Frontal cortex (tissue), 4 donors: ENCODE measurements around the gene BCL11B. TPM values are rescaled to one million over a fixed set of nuclear protein-coding genes. Genes with fewer than 3 reads are reported as not detected.

ENCODE experiments used
- DNase-seq, 2 donors: peaks; one replicate each; pipeline ENCODE4 v3.0.0; 2012; ENCODE audit warnings: low spot score in 2 of 2
- FAIRE-seq: peaks from 2 replicates; lab custom pipeline; 2012; peaks lifted over from hg19 to GRCh38; lab: Jason Lieb, UNC
- total RNA-seq: library from RNA; depleted of rRNA; stranded (reverse); fragments of >200 nt; gene quantifications from one replicate; pipeline ENCODE4 v1.2.3, GENCODE V29; 2014
- donor health status: control.
- donor health status: control.
- donor health status: control.

Gene BCL11B
- total RNA-seq, 1 donor from 2014 or later = 58.3 TPM

DNA sequence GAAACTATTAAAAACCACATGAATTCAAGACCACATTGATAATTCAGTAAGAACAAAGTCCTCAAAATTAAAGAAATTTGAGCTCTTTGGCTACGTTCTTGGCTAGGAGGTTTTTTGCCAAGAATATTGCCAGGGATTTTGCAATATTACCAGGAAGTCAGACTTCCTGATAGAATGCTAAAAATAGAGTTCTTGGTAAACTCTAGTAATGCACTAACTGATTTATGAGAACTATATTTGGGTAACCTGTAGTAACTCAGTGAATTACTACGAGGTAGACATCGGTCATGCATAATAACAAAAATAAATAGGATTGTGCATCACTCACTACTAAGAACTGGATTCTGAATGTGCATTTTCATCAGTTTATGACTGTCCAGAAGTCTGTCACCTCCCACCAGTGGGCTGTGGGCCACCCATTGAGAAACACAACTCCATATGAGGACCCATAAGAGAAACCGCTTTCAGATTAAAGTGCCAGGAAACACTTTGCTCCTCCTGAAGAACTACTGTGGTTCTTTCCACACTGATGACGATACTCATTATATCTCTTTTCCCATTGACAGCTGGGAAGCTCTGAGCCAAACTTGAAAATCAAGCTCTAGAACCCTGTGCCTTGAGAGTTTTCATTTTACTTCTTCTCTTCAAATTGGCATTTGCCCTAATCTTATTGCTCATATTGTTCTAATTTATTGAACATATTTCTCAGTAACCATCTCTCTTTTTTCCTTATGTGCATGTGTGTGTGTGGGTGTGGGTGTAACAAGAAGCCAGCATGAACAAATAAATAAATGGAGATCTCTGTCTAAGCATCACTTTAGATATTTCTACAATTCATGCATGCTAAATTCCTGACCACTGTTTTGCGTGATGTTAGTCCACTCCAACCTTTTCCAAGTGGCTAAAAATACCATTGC is 116.6 kb downstream of the BCL11B start:
- DNase-seq = no peak
- FAIRE-seq = no peak

DNA sequence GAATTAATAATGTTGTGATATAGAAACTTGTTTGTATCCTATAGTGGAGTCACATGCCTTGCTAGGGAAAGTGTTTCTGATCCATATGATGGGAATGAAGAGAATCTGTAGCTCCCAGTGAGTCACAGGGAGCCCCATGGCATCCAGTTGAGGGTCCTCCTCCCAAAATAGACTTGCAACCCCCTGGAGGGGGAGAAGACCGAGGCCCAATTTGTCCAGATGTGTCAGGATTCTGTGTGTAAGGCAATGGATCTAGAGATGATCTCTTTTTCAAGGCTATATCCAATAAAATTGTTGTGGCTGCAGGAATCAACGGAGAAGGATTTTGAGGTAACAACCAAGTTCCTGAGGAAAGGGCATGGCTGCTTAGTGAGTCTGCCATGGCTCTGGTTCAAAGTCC is 121.8 kb downstream of the BCL11B start:
- DNase-seq = no peak
- FAIRE-seq = no peak

DNA sequence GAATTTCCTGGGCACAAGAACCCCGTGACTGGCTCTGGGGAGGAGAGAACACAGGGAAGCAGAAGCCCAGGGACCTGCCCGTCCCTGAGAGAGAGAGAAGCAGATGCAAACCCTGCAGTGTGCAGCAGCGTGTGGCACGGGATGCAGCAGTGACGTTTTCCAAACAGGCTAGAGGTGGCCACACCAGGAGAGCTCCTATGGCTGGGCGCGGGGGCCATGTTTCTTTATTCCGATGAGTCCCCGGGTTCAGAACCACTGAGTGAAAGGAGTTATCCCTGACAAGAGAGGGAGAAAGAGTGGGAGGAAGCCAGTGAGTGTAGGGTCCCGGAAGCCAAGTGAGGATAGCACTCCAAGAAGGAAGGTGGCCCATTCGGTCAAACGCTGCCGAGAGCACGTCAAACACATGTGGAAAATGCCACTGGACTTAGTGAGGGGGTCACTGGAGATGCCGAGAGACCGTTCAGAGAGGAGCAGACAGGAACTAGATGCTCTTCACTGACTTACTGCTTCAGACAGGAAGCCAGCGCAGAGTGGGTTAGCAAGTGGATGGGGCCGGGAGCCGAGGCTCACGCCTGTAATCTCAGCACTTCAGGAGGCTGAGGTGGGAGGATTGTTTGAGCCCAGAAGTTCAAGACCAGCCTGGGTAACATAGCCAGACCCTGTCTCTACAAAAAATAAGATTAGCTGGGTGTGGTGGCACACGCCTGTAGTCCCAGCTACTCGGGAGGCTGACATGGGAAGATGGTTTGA is 123.0 kb downstream of the BCL11B start:
- no peak for DNase-seq
- FAIRE-seq = no peak

DNA sequence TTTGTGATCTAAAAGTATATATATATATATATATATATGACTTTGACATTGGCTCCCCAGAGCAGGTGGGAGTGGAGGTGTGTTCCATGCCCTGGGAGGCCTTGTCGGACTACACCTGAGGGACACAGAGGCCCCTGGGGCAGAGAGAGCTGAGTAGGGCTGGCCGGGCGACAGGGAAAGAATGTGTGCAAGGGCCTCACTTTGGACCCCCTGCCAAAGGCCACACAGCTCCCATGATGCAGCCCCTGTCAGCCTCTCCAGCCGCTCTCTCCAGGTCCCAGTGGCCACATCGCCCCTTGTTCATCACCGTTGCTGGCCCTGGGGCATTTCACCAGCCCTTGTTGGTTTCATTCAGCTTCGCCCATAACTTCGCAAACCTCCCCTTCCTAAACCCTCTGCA is 123.9 kb downstream of the BCL11B start:
- FAIRE-seq (no peak), DNase-seq (no peak)

DNA sequence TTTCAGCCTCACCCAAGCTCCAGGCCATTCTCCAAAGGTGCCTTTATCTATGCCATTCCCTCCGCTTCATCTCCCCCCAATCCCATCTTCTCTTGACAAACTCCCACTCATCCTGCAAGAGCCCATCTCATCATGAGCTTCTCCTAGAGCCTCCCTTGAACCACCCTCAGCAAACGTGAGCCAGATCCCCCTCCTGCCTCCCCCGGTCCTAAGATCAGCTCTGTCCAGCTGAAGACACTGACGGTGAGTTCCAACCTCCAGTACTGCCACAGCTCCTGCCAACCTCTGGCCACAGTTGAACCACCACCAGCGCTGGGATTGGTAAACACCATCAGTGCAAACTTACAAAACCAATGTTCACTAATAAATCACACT is 124.6 kb downstream of the BCL11B start:
- no peak for DNase-seq
- FAIRE-seq = no peak

DNA sequence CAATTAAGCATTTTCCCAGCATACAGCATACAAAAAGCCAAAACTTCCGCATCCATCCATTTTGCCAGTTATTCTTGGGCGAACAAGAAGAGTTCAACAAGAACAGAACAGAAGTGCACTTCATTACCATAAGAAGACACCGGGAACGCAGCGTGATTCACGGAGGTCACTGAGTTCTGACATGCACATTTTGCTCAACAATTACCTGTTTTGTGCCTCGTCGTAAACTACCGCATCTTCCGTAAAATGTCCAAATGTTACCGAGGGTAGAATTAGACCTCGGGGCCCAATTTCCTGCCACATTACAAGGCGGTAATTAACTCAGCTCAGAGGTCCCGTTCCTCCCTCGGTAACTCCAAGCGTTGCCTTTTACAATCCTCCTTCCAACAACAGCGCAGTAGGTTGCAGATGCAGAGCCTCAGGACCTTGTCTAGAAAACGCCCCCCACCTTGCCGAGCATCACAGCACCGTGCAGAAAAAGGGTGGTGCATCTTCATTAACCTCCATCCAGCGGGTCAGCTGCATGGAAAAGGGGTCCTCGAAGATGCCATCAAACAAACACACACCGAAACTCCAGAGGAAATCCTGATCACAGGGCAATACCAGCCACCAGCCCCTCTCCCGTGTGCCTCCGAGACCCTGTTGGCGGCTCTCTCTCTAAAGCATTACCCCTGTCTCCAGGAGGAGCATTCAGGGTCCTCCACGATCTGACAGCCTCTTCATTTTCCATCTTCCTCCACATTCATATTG is 125.2 kb downstream of the BCL11B start:
- no peak for FAIRE-seq
- no peak for DNase-seq

DNA sequence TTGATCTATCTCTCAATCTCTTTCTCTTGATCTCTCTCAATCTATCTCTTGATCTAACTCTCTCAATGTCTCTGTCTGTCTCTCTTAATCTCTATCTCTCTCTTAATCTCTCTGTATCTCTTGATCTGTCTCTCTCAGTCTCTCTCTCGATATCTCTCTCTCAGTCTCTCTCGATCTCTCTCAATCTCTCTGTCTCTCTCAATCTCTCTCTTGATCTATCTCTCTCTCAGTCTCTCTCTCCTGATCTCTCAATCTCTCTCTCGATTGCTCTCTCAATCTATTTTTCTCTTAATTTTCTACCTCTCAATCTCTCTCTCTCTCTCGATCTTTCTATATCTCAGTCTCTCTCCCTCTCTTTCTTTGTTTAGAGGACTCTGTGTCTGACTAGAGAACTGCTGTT is 126.7 kb downstream of the BCL11B start:
- DNase-seq (no peak), FAIRE-seq (no peak)

DNA sequence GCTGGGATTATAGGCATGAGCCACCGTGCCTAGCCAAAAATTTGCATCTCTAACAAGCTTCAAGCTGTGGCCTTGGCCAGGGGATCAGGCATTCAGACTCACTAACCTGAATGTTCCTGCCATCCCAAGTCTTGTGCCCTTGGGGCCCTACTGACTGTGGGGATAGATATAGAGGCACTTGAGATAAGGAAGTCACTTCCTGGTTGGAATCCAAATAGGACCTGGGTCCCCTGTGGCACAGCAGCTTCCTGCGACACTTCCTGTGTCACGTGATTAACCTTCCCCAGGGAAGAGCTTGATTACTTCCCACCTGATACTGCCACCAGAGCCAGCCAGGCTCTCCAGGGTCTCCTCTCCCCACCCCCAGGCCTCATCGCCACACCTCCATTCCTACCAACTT is 128.2 kb downstream of the BCL11B start:
- DNase-seq (no peak), FAIRE-seq (no peak)

DNA sequence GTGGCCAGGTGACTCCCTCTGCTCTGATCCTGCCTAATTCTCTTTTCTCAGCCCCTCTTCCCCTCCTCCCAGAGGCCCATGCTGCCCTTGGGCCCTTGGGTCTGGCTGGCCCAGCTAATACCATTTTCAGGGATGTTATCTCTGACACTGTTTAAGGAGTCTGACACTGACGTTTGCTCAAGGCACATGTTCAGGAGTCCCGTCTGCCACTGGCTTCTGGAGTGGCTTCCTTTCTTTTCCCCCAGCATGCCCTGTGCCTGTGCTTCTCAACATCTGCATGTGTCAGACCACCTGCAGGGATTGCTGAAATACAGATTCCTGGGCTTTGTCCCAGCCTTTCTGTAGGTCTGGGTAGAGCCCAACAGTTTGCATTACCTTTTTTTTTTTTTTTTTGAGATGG is 128.9 kb downstream of the BCL11B start:
- no peak for DNase-seq

DNA sequence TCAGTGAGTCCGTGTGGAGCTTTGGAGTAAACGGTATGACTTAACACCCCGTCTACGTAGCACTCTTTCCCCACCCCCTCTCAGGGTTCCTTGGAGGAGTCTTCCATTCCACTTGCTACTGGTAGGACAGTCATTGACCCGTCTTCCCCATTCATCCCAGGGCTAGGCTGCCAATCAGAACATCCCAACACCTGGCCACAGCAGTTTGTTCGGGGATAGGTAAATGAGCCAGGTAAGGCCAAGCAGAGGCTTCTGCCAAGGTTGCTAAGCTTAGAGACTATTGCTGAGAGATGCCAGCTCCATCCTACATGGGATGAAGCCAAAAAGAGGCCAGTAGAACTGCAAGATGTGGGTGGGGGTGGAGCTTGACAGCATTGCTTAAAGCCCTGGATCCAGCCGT is 130.8 kb downstream of the BCL11B start:
- DNase-seq = no peak
- no peak for FAIRE-seq

More for the DNA sequence above, 128.9 kb downstream of the BCL11B start:
- no peak for FAIRE-seq

DNA sequence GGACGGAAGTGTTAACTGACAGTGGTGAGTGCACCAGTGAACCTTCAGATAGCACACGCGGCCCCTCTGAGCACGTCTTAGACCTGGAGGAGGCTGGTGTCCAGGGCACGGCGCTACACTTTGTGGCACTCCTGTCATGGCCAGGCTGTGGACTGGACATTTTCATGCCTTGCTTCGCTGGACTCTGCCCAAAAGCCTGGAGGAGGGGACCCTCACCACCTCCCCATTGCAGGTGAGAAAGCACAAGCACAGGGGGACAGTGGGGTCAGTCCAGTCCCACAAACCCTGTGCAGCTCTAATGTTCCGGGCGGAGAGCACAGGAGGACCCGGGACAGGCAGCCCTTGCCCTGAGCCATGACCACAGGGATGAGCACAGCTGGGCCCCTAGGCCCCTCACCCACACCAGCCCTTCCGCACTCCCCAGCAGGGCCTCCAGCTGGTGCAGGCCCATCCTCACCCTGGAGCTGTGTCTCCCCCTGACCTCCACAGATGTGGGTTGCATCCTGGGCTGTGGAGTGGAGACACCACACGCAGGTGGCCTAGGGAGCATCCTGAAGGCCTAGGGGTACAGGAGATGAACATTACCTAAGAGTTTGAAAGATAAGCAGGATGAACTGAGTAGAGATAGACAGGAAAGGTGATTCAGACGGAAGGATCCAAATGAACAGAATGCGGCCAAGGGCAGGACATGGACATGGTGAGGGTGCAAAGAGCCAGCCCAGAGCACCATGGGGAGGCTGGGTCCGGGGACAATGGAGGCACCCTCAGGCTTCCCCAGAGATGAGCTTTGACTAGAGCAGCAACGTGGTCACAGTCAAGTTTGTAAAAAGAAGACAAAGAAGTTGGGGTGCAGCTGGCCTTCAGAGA is 132.8 kb downstream of the BCL11B start:
- DNase-seq = no peak
- FAIRE-seq = no peak

DNA sequence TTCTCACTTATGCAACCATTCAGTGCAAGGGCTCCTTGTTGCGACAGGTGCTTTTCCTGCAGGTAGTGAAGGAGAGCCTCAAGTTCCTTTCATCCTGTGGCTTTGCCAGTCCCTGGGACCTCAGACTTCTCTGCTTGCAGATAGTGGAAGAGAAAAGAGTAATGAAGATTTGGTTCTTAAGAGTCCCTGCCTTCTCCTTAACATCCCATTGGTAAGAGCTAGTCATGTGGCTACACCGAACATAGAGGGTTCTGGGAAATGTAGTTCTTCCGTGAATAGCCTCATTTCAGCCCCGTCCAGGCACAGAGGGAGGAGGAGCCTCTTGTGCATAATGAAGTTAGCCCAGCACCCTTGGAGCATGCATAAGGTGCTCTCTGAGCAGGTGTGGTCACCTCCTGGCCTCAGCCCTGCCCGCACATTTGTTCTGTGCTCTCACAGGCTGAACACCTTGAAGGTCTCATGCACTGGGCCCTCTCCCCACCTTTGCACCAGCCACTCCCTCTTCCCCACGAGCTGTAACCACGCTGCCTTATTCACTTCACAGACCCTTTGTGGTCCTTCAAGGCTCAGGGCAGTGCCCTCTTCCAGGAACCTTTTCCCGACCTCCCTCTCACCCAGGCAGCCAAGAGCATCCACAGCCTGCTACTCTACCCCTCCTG is 134.0 kb downstream of the BCL11B start:
- no peak for FAIRE-seq
- no peak for DNase-seq

DNA sequence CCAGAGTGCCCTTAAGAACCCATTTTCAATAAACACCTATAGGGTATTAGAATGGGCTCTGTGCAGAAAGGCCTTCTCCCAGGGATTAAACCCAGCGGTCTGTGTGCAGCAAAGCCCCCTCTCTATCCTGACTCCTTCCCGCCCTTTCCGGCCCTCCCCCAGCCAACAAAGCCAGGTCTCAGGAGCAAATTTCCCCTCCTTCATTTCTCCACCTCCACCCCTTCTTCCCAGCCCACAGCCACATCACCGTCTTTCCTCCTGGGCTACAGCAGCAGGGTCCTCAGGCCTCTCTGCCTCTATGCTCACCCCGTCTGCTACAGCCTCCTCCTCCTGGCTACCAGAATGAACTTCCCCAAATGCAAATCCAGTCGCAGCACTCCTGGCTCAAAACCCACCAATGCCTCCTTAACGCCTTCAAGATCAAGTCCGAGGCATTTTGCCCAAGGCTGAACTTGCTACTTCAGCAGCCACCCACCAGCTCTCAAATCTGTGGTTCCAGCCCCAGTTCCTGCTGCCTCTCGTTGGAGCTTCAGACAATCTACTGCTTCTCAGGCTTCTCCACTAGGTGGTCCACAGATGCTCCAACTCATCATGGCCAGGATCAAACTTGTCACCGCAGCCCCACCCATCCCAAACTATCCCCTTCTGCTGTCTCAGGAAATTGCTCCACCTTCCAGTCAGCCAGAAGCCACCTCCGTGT is 134.8 kb downstream of the BCL11B start:
- DNase-seq (no peak), FAIRE-seq (no peak)

DNA sequence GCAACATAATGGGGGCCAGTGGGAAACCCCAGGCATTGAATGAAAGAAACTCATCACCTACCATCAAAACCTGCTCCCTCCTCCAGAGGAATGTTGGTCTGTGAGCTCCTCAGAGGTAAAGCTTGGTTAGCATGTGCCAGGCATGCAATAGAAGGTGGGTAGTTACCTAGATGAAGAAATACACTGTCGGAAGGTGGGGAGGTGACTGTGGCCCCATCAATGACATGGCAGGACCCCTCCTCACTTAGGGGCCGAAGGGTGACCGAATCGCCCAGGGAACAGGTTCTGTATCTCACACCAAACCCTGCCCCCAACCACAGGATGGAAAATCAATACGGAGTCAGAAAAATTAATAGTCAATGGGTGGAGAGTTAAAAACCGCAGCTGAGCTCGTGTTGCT is 135.6 kb downstream of the BCL11B start:
- FAIRE-seq (no peak), DNase-seq (no peak)

DNA sequence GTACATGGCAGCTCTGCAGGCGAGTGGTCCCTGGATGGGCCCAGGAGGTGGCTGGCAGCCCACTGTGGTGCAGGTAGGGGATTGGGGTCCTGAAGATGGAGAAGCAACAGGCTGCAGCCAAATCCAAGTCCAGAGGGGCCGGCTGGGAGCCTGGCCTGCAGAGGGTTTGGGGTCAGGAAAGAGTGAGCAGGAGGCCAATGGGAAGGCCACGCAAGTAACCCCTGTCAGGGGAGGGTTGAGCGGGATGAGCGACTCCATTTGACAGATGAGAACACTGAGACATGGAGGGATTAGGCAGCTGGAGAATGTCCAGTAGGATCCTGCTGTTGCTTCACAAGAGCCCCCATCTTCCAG is 136.0 kb downstream of the BCL11B start:
- FAIRE-seq (no peak), DNase-seq (no peak)

DNA sequence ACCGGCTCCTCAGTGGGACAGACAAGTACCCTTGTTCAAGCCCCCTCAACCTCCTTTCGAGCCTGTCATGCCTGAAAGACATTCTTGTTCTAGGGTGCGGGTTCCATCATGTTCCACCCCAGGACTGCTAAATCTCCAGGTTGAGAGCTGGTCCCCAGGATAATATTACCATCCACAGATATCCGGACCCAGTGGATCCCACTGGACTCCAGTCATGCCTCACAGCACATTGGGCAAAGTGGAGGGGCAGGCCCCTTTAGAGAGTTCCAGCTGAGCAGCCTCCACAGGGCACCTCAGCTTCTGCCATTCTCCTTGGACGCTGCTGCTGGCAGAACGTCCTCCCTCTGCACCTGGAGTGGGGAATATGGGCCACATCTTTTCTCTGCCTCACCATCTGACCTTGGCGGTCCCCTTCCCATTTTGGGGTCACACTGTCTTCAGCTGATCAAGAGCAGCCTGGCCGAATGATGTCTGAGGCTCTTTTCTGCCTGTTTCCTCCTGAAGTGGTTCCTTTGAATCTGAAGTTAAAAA is 137.4 kb downstream of the BCL11B start:
- DNase-seq (no peak), FAIRE-seq (no peak)

DNA sequence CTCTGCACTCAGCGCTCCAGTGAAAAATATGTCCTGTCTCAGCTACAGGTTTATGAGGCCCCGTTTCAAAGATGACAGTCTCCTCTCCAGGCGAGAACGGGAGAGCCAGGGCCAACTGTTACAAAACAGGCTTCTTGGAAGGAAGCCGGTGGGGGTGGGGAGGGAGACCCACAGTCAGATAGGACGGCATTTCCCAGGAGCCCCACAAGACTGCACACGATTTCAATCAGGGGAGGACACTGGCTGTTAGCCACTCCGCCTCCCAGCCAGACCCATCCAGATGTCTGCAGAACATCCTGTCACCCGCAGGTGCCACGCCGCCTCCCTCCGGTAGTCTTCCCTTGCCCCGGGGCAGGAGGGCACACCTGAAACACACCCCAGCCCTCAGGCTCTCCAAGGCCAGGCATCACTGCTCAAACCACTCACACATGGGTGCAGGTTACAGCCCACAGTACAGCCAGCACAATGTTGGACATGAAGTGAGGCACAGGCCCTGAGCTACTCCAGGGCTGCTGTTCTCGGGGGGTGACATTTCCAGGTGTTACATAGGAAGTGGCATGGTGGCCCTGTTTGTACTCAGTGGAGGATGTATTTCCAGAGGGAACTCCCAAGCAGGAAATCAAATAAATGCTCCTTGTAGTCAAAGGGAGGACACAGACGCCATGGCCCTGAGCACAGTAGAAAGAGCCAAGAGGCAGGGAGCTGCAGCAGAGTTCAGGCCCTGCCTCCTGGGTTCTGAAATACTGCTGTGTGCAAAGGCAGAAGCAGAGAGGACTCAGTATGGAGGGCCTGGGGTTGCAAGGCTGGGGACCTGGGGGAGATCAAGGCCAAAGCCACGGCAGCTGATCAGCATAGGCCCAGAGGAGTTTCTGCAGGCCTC is 138.1 kb downstream of the BCL11B start:
- FAIRE-seq (no peak), DNase-seq (no peak)
